Stimulated activated CD8-positive, alpha-beta memory T cell treated with anti-CD3 and anti-CD28 coated beads, Interleukin-4, amount 100 ng/mL, for 48 hours (primary cell): ENCODE data around the gene ACTR8.

Source experiments
- DNase-seq: peaks from one replicate; pipeline ENCODE4 v3.0.0-alpha.2; 2020

The ACTR8 gene

DNA sequence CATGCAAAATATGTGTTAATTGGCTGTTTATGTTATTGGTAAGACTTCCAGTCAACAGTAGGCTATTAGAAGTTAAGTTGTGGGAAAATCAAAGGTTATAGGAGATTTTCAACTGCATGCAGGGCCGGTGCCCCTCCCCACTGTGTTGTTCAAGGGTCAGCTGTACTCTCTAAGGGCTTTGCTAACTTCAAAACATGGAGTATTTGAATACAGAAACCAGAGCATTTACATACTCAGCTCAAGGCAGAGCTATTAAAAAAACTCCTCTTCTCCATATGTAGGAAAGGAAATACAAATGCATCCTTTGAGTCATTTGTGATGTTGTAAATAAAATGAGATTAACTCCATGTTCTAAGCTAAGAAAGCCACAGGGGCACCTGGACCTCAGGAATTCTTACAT, 18.8 kb downstream of the ACTR8 start:
- no peak for DNase-seq

DNA sequence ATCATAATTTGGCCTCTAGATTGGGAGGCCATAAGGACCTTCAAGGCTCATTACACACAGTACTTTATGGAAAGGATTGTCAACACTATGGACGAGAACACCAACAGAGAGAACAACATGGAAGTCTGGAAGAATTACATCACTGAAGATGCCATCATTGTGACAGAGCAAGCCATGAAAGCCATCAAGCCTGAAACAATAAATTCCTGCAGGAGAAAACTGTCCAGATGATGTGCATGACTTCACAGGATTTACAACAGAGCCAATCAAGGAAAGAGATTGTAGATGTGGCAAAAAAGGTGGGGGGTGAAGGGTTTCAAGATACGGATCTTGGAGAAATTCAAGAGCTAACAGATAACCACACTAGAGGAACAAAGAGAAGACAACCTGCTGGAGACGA, 19.7 kb downstream of the ACTR8 start:
- no peak for DNase-seq

DNA sequence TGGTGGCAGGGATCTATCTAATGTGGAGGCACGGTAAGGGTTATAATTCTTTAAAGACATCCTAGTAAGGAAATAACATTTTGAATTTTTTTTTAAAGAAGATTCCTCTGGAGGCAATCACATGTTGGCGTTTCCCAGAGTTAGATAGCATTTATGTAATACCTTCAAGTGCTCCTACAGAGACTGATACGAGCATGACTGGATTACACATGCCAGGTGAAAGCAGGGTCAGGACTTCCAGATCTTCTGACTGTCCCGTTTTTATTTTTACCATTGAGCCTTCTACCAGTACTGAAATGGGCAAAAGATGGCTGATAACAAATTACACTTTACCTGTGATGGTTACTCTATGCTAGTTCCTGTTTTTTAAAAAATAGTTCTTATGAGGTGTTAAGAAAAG, 21.8 kb downstream of the ACTR8 start:
- DNase-seq, result no peak

DNA sequence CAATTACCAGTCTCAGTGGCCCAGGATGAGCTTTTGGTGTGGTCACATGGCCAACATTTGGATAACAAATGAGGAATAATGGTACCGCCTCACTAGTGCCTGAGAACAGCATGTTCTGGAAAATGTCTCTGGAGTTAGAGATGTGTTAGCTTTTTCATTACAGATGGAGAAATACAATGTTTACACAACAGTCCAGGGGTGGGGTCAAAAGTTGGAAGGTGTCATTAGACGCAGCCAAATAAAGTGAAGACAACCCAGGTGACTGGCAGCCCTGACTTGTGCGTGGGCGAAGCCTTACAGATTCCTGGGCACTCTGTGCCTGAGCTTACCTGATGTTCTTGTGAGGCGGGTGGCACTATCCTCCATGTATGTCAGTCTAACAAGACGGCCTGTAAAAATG, 22.8 kb downstream of the ACTR8 start:
- no peak for DNase-seq

DNA sequence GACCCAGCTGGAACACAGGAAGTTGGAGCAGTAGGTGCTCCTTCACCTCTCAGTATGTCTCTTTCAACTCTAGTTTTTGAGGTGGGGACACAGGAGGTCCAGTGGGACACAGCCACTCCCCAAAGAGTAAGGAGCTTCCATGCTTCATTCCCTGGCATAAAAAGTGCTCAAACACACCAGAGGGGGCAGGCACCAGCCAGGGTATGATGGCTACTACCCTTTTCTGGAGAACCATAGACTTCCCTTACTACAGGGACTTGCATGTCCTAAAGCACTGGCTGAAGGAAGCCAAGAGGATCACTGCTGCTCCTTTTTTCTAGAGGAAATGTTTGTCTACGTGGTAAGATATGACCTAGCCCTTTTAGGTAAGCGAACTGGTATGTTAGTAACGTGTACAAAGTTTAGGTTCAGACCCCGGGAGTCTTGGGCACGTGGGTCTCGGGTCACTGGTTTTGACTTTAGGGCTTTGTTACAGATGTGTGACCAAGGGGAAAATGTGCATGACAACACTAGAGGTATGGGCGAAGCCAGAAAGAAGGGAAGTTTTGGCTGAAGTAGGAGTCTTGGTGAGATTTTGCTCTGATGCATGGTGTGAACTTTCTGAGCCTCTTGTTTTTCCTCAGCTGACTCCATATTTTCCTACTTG, 23.7 kb downstream of the ACTR8 start:
- DNase-seq, result no peak

DNA sequence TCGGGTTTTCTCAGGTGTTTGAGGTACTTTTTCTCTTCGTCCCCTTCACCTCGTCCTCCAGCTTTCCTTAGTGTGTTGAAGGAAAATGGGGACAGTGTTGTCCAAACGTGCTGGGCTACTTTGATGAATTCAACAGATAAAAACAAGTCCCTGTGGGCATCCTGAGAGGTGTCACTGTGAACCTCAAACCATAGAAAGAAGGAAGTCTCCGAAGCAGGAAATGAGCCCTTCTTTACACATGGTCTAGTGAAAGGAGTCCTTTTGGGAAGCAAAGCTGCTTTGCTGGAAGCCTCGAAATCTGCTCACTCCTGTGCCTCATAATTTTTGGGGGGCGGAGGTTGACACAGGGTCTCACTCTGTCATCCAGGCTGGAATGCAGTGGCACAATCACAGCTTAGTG, 25.0 kb downstream of the ACTR8 start:
- DNase-seq, result no peak

DNA sequence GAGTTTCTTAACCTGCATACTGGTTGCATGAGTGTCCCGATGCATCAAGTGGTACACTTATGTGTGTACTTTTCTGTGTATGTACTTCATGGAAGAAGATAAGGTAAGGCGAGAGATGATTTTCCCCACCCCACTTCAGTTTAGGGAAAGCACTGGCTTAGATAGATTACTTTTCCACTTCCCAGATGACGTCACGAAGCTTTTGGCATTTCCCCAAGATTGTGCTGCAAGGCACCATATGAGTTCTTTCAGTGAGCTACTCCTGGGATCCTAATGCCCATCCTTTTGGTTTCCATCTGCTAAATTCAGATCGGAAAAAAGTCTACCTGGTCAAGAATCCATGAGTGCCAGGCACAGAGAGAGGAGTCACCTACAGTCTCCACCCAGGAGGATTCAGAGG, 31.1 kb downstream of the ACTR8 start:
- DNase-seq, result no peak

DNA sequence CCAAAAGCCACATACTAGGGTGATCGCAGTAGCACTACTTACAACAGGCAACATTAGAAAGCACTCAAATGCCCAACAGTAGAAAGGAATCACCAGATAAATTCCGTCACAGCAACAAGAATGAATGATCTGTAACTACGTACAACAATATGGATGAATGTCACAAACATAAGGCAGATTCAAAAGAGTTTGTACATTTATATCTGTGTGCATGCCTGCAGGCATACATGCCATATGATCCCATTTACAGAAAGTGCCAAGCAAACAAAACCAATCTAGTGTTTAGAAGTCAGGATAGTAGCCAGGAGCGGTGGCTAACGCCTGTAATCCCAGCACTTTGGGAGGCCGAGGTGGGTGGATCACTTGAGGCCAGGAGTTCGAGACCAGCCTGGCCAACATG, 32.0 kb downstream of the ACTR8 start:
- no peak for DNase-seq

DNA sequence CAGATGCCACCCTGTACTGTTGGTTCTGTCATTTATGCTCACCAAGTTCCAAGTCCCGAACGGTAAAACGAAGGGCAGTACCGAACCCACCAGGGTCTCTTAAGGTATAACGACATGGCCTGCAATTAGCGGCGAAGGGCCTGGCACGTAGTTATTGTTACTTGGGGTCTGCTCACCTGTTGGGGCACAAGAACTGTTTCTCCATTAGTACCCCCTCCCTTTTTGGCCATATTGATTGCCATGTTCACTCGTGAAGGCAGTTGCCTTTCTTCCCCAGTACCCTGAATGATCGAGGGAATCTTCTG, 35.1 kb downstream of the ACTR8 start:
- no peak for DNase-seq

DNA sequence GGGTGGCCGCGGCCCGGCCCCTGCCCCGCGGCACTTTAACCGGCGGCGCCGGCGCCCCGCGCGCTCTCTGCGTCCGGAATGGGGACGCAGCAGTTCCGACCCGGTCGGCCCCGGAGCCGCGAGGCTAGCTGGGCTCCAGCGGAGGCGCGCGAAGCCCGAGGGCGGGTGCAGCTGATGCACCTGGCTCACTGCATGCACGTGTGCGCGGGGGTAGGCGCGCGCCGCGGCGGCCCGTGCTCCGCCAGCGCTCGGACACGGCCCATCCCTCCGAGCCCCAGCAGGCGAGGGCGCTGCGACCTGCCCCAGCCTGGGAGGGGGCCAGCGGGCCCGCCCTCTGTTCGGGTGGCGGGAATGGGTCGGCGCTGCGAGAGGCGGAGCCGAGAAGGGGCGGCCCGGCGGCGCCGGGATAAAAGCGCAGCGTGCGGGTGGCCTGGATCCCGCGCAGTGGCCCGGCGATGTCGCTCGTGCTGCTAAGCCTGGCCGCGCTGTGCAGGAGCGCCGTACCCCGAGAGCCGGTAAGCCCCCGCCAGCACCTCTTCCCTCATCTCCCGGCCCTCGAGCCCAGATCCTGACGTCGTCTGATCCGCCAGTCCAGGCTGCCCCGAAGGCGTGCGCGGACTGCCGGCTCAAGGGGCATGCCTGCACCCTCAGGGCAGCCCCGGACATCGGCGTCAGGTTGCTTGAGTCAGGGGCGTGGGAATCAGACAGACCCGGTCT, 35.7 kb downstream of the ACTR8 start, which contains the start of the genes CHDH and IL17RB:
Gene CHDH (minus strand): TSS at position 286 of the 717 bp plus-strand sequence. CDS start 22,411 bp downstream, outside the sequence.
Gene IL17RB (plus strand): TSS at position 435 of the 717 bp plus-strand sequence. CDS start 21 bp downstream, at position 456.
- peak; percentile 41 for DNase-seq

DNA sequence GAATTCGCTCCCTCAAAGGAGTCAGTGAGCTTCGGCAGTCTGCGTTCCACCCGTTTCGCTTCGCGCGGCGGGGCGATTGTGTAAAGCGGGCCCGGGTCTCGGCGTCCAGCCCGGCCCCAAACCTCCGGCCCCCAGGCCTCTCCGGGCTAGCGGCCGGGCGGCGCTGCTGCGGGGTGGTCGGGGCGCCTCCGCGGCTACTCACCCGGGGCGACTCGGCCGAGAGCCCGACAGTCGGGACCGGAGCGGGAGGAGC, 36.1 kb downstream of the ACTR8 start:
- DNase-seq, result no peak

DNA sequence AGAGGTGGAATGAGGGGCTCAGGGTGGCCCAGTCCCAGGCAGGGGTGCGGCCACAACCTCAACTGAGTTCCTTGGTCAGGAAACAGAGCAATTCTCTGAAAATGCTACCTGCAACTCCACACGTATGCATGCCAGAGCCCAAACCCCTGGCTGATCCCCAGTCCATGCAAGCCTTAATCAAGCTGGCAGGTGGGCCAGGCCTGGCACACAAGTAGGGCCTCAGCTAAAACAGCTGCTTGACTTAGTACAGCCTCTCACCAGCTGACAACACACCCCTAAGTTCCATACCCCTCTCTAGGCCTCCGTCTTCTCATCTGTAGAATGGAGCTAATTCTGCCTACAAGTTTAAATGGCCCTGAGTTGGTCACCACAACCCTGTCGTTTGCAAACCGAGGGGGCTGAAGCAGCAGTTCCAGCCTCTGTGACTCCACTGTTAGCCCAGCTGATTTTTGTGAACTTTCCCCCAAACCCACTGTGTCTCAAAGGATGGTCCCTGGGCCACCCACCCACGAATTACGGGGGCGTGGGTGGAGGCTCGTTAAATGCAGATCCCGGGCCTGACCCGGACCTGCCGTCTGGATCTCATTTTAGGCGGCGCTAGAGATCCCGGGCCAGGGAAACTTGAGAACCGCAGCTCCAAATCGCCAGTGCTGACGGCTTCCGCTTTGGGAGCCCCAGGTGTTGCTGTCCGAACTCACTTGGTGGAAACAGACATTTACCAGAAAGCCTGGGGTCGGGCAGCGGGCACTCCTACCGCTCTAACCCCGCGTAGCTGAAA, 36.7 kb downstream of the ACTR8 start:
- DNase-seq, result peak; percentile 28

DNA sequence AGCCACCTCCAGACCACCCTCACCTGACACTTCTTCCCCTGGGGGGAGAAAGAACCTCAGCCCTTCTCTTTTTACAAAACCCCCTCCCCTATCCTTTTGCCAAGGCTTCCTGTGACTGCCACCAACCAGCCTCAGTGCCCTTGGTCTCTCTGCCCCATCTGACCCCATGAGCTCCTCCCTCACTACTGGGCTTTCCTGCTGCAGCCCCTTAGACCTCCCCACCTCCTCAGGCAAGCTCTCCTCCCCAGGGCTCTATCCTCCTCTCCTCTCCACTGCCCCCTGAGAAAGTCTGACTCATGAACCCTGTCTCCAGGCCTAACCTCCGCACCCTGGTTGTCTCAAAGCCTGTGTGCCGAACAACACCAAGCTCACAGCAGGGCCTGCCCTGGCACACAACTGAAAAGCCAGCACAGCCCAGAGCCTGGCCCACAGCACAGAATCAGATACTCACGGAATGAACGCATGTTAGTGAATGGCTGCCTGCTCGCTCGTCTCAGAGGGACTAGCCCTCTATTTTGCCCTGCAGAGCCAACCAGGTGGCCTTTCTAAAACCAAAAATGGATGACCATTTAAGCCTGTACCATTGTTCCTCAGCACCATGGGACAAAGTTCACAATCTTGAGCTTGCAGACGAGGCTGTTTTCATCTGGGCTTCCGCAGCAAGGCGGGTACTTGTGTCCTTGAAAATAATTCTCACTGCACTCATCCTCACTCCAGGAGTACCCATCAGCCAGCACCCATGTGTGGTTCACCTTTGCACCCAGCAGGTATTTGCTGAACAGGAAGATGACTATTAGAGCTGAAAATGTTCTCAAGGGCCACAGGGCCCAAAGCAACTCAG, 37.5 kb downstream of the ACTR8 start:
- DNase-seq, result no peak

DNA sequence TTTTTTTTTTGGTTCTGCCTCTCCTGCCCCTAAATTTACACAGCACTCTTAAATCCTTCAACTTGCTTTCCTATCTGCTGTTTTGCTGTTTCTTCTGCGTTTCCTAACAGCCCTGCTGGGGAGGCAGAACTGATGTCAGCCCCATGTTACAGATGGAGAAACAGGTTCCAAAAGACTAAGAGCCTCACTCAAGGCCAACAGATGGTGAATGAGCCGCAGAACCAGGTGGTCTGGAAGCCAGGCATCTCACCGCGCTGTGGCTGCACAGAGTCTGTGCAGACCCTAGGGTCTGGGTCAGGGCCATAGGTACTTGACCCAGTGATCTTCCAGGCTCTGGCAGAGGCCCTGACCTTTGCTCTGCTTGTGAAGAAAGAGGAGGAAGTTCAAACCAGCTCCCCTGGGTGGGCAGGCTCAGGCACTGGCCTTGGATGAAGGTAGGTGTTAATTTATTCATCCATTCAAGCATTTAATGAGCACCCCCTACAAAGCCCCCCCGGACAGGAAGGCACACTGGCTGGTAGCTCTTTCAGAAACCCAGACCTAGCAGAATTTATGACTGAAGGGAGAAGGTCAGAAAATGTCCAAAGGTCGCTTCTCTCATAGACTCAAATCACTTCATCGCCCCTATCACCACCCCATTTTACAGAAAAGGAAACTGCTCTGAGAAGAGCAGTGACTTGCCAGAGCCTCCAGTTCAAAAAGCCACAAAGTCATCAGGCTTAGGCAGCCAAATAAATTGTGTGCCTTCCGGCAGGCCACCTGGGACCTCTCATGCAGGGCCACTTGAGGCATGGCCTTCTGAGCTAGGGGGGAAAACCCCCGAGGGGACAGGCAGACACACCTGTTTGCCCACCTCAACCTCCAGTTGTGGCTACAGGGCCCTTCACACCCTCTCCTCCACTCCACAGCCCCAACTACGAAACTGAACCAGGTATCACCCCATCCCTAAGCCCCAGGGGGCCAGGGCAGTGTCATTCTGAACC, 38.5 kb downstream of the ACTR8 start:
- DNase-seq, result no peak

DNA sequence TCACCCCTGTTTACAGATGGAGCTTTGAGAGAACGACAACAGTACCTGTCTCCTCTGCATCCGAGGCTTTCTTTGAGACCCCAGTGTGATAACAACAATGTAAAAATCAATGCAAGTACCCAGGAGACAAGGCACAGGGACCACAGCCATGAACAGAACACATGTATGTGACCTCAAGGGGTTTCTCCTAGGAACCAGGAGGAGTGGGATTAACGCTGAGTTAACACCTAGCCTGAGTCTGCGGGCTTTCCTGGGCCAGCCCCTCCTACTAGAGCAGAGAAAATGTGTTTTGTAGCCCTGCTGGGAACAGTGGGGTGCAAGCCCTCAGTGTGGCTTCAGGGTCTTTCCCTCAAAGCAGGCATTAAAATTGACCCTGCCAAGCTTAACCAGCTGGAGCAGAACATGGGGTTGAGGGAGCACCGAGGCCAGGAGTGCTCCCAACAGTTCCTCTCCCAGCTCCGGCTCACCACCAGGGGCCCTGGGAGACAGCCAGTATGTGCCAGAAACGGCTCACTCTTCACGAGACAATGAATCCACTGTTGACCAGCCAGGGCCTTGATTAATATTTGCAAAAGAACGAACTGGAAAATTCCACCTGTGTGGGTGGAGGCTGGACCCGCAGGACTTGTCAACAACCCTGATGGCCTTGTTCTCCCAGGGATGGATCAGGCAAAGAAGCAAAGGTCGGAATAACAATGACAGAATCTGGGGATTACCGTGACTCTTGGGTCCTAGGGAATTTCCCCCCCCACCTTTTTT, 39.3 kb downstream of the ACTR8 start:
- DNase-seq, result no peak

DNA sequence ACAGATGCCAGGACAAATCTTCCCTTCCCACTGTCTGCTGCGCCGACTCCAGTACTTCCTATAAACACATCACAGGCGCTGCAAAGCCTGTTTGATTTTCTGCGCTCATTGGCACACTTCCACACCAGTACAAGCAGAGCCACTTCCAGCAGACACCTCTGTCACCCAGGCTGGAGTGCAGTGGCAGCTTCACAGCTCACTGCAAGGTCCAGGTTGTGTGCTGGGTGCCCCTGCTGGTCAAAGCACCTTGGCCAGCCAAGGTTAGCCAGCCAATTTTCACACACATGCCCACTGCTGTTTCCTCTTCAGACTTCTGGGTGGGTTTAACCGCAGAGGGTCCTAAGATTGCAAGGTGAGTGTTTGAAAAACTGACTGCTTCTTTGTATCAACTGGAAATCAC, 40.7 kb downstream of the ACTR8 start:
- no peak for DNase-seq

DNA sequence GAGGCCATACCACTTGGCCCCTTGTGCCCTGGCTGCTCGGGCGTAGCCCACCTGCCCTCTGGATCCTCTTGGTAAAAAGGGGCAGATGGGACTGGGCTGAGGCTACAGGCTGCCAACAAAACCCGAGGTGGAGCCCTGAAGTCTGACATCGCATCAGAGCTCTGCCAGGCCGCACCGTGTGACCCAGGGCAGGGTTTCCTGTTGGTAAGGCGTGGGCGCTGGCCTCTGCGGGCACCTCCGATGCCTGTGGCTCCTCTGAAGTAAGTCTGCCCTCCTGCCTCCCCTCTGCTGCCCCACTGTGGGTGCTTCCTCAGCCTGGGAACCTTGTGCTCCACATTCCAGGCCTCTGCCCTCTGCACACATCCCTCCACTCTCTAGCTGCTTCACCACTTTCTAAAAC, 44.6 kb downstream of the ACTR8 start:
- no peak for DNase-seq

DNA sequence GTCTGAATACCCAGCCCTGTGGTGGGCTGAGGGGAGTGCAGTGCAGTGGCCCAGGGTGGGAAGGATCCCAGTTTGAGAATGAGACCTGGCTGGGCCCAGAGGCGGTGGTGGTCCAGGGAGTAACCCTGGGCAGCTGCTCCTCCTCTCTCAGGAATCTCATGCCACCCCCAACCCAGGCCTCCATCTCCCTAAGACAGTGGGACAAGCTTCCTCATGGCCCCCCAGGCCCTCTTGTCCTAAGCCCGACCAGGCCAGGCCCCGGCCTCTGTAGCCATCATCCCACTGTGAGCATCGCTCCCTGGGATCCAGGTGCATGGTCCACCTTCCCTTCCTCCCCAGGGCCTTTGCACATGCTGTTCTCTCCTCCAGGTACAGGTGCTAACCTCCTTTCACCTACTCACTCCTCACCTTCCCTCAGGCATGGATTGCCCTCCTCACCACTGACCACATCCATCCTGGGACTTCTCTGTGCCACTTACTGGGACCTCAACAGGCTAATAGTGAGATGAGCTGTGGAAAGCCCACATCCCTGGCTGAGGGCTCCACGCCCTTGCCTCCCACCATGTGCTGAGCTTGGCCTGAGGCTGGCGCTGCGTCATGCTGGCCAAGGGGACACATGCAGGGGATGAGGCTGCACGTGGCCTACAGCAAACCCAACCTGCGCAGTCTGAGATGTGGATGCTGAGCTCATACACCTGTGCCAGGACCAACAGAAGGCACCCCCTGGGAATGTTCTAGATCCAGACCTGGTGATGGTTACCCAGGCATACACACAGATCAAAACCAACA, 45.7 kb downstream of the ACTR8 start:
- DNase-seq, result no peak

DNA sequence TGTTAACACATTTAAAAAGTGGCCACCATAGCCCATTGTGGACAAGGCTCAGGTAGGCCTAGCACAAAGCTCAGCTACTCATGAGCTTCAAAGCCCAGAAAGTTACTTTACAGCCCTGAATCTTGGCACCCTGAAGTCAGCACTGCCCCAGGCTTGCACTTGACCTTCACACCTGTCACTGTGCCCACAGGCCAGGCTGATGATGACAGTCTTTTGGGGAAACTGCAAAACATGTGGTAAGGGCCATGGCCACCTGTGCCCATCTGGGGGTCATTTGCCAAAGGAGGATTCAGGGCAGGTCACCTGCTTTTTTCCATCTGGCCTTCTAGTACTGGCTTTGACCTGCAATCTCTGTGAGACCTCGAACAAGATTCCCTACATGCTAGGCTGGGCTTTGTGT, 46.7 kb downstream of the ACTR8 start:
- DNase-seq, result no peak

DNA sequence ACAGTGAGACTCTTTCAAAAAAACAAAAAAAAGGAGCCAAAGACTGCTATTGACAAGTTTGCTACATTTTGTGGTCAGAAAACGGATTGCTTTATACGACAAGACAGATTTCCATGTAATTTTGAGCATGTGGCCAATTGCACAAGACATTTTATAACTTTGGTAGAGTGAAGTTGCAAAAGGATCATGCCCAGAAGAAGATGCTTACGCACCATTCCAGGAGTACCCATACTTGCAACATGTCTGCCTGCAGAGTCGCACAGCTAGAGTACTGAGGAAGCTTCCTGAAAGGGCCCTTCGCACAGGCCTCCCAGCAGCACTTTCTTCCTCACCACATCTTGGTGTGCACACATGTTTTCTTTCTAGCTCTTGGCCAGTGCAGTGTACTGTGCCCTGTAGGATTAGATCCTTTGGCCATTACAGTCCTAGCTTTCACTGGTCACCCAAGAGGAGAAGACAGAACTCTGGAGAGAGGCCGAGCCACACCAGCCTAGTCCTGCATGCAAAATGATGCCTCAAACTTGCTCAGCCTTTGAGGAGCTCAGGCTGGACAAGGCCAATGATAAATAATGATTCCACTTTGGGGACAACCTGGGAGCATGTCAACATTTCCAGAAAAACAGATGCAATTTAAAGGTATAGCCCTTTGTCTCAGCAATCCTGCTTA, 47.4 kb downstream of the ACTR8 start:
- DNase-seq, result no peak
